ENCODE measurements around the gene FAM107B.
A peak's percentile ranks its signal among the peaks of the same experiment; 100 is the strongest.
"Not testable (repeated sequence)": the region's sequence is repeated elsewhere in the genome, so short reads cannot be mapped to it uniquely, and the experiment has no call there.

FAM107B gene

GRCh38 chr10:14659626-14660196, 115.0 kb downstream of the FAM107B start:
- DNase-seq (ENCODE audit: low read depth): peak; percentile 30
- H3K4me3 ChIP-seq (ENCODE audit: low read depth, low read length): no peak overlapping the region
- no peak for TF ChIP-seq CTCF (conservative IDR thresholded peaks at IDR 0.05; ENCODE audit: low read depth, low read length)

- DNase-seq (ENCODE audit: low read depth); H3K4me3 ChIP-seq (ENCODE audit: low read depth, low read length): not testable (repeated sequence)
These were observed 115.6 kb downstream of the FAM107B start for GRCh38 chr10:14659137-14659536.

- peak; percentile 80 for DNase-seq (ENCODE audit: low read depth)
- no peak for TF ChIP-seq CTCF (conservative IDR thresholded peaks at IDR 0.05; ENCODE audit: low read depth, low read length)
- H3K4me3 ChIP-seq (ENCODE audit: low read depth, low read length): no peak overlapping the region
These were observed 116.2 kb downstream of the FAM107B start for GRCh38 chr10:14658331-14659127.

GRCh38 chr10:14656052-14656730, 118.5 kb downstream of the FAM107B start:
- no peak for TF ChIP-seq CTCF (conservative IDR thresholded peaks at IDR 0.05; ENCODE audit: low read depth, low read length)
- H3K4me3 ChIP-seq (ENCODE audit: low read depth, low read length): no peak overlapping the region
- no peak for DNase-seq (ENCODE audit: low read depth)

- H3K4me3 ChIP-seq (ENCODE audit: low read depth, low read length): no peak overlapping the region
- no peak for TF ChIP-seq CTCF (conservative IDR thresholded peaks at IDR 0.05; ENCODE audit: low read depth, low read length)
- DNase-seq (ENCODE audit: low read depth): peak; percentile 19
These were observed 119.8 kb downstream of the FAM107B start for GRCh38 chr10:14654821-14655382.

GRCh38 chr10:14653271-14654161, 121.2 kb downstream of the FAM107B start:
- DNase-seq (ENCODE audit: low read depth): peak; percentile 95
- no peak for TF ChIP-seq CTCF (conservative IDR thresholded peaks at IDR 0.05; ENCODE audit: low read depth, low read length)
- H3K4me3 ChIP-seq (ENCODE audit: low read depth, low read length): no peak overlapping the region

Measured in choroid plexus epithelial cell (primary cell).